ENCODE results near the gene TNIP3. TPM values are rescaled to one million over a fixed set of nuclear protein-coding genes. Genes with fewer than 3 reads are reported as not detected.
A peak's percentile ranks its signal among the peaks of the same experiment; 100 is the strongest.
"Not testable (repeated sequence)": the region's sequence is repeated elsewhere in the genome, so short reads cannot be mapped to it uniquely, and the experiment has no call there.

Gene TNIP3
- total RNA-seq, 1 experiment from 2014 or later = not detected

DNA sequence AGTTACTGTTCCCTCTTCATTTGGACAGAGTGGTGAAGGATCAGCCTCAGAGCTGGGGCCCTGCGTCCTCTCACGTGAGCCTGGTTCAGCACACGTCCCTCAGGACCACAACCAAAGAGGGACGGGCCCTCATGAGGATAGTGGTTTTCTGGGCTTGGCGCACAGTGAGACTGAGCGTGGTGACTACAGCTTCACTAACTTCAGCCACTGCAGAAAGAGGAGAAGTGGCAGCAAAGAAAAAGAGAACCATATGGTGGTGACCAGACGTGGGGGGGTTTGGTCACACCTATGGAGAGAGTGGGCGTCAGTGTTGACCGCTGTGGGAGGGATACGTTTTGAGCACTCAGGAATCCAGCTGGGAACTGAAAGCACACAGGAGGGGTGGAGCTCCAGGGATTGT, 21.8 kb upstream of the TNIP3 start:
- no peak for DNase-seq
- Histone ChIP-seq H3K36me3 (no peaks in the 10 kb centered on the region), H3K27me3 (no peaks in the 10 kb centered on the region; the same call in 1 of the 2 replicates)

GRCh38 chr4:121183989-121184388, 19.9 kb upstream of the TNIP3 start:
- Histone ChIP-seq H3K27me3 (no peaks in the 10 kb centered on the region; the same call in 1 of the 2 replicates), H3K4me3 (no peak overlapping the region), H3K9me3 (no peaks in the 10 kb centered on the region), H3K36me3 (no peaks in the 10 kb centered on the region)
- DNase-seq = no peak

More for the DNA sequence above, 21.8 kb upstream of the TNIP3 start:
- Histone ChIP-seq H3K4me3 (no peak overlapping the region), H3K9me3 (no peaks in the 10 kb centered on the region)

DNA sequence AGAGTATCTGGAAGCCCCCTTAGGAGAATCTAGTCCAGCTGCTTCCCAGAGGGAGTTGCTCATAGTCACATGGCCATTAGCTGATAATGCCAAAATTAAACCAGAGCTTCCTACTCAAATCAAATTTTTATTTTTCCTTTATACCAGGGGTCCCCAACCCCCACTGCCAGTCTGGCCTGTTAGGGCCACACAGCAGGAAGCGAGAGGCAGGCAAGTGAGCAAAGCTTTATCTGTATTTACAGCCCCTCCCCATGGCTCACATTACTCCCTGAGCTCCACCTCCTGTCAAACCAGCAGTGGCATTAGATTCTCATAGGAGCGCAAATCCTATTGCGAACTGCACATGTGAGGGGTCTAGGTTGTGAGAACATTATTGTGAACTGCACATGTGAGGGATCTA, 19.2 kb upstream of the TNIP3 start:
- H3K27me3 ChIP-seq = no peaks in the 10 kb centered on the region; the same call in 1 of the 2 replicates
- no peak for DNase-seq
- no peaks in the 10 kb centered on the region for H3K36me3 ChIP-seq
- H3K9me3 ChIP-seq = no peaks in the 10 kb centered on the region
- no peak overlapping the region for H3K4me3 ChIP-seq

DNA sequence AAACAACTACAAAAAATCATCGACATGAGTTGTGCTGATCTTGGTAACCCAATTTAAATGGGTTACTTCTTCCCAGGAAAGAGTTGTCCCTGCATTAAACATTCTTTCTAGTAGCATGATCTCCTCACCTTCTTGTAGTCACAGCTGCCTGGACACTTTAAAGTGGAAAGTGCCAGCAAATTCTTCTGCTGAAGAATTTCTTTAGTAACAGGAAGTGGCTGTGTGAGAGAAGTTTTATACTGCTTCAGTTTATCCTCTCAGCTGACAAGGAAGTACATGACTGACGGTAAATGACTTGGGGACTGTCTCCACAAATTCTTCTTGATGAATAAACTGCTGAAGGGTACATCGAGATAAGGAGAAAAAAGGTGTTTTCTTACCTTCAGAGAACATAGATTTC, 18.2 kb upstream of the TNIP3 start:
- no peaks in the 10 kb centered on the region for H3K27me3 ChIP-seq
- DNase-seq = no peak
- H3K4me3 ChIP-seq = no peak overlapping the region
- H3K9me3 ChIP-seq = no peaks in the 10 kb centered on the region
- H3K36me3 ChIP-seq = no peaks in the 10 kb centered on the region

DNA sequence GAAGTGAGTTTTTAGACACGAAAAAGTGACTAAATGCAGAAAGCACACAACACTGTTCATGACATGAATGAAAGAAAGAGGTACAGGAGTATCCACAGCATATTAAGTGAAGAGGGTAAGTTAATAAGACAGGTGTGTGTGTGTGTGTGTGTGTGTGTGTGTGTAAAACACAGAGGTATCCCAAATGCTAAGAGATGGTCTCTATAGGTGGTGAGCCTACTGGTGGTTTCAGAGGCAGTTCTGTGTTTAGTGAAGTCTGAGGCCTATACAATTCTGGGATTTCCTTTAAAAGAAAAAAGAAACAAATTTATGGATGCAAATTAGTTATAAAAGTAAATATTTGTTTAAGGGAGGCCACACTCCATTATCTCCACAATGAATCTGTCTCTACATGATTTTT, 17.4 kb upstream of the TNIP3 start:
- Histone ChIP-seq H3K36me3 (no peaks in the 10 kb centered on the region), H3K9me3 (no peaks in the 10 kb centered on the region), H3K27me3 (no peaks in the 10 kb centered on the region), H3K4me3 (no peak overlapping the region)
- DNase-seq = no peak

GRCh38 chr4:121180558-121180957, 16.4 kb upstream of the TNIP3 start:
- Histone ChIP-seq H3K27me3 (no peaks in the 10 kb centered on the region), H3K36me3 (no peaks in the 10 kb centered on the region), H3K4me3 (no peak overlapping the region), H3K9me3 (no peaks in the 10 kb centered on the region)
- DNase-seq = no peak

- DNase-seq = no peak
- H3K27me3 ChIP-seq = no peaks in the 10 kb centered on the region
- H3K9me3 ChIP-seq = no peaks in the 10 kb centered on the region
- H3K4me3 ChIP-seq = no peak overlapping the region
- no peaks in the 10 kb centered on the region for H3K36me3 ChIP-seq
Observed at GRCh38 chr4:121177246-121178137, 13.4 kb upstream of the TNIP3 start.

- no peaks in the 10 kb centered on the region for H3K36me3 ChIP-seq
- no peaks in the 10 kb centered on the region for H3K9me3 ChIP-seq
- no peaks in the 10 kb centered on the region for H3K27me3 ChIP-seq
- H3K4me3 ChIP-seq = no peak overlapping the region
- DNase-seq = no peak
Observed at GRCh38 chr4:121176082-121176934, 12.2 kb upstream of the TNIP3 start.

GRCh38 chr4:121171477-121171876, 7.4 kb upstream of the TNIP3 start:
- not testable (repeated sequence) for H3K36me3 ChIP-seq, H3K9me3 ChIP-seq, H3K4me3 ChIP-seq, DNase-seq, H3K27me3 ChIP-seq

- no peak for DNase-seq
- Histone ChIP-seq H3K27me3 (no peaks in the 10 kb centered on the region), H3K36me3 (no peaks in the 10 kb centered on the region), H3K4me3 (no peak overlapping the region), H3K9me3 (no peaks in the 10 kb centered on the region)
Observed at GRCh38 chr4:121168446-121169281, 4.5 kb upstream of the TNIP3 start.

DNA sequence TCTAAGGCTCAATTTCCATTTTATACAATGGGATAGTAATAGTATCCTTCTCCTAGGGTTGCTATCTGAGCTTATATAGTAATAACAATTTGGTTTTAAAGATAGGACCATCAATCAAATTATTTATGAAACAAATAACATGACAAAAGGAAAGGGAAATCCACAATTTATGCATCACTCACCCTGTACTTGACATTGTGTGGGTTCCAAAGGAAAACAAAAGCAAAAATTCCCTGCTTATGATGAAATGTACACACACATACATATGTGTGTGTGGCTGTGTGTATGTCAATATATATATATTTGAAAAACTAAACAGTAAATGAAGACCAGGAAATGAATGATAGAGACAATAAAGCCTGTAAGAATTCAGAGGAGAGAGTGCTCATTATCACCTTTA, 2.9 kb upstream of the TNIP3 start:
- Histone ChIP-seq H3K36me3 (no peaks in the 10 kb centered on the region), H3K27me3 (no peaks in the 10 kb centered on the region), H3K9me3 (no peaks in the 10 kb centered on the region), H3K4me3 (no peak overlapping the region)
- DNase-seq = no peak

GRCh38 chr4:121165206-121165605, 1.1 kb upstream of the TNIP3 start:
- no peak overlapping the region for H3K4me3 ChIP-seq
- H3K36me3 ChIP-seq = no peaks in the 10 kb centered on the region
- H3K27me3 ChIP-seq = no peaks in the 10 kb centered on the region
- no peaks in the 10 kb centered on the region for H3K9me3 ChIP-seq
- DNase-seq = no peak

- Histone ChIP-seq H3K9me3 (no peaks in the 10 kb centered on the region), H3K27me3 (no peaks in the 10 kb centered on the region; the same call in 1 of the 2 replicates), H3K36me3 (no peaks in the 10 kb centered on the region), H3K4me3 (peak overlapping the region; percentile 42)
- DNase-seq = peak; percentile 12
Observed at GRCh38 chr4:121156822-121157769, 7.0 kb downstream of the TNIP3 start.

- peak; percentile 19 for DNase-seq
- Histone ChIP-seq H3K4me3 (peak overlapping the region; percentile 42; the same call in 1 of the 2 replicates), H3K9me3 (no peaks in the 10 kb centered on the region), H3K36me3 (no peaks in the 10 kb centered on the region), H3K27me3 (no peaks in the 10 kb centered on the region; the same call in 1 of the 2 replicates)
Observed at GRCh38 chr4:121155893-121156292, 8.2 kb downstream of the TNIP3 start.

GRCh38 chr4:121154103-121154515, 10.0 kb downstream of the TNIP3 start:
- H3K36me3 ChIP-seq = no peaks in the 10 kb centered on the region
- no peaks in the 10 kb centered on the region for H3K27me3 ChIP-seq
- DNase-seq = no peak
- no peak overlapping the region for H3K4me3 ChIP-seq
- no peaks in the 10 kb centered on the region for H3K9me3 ChIP-seq

DNA sequence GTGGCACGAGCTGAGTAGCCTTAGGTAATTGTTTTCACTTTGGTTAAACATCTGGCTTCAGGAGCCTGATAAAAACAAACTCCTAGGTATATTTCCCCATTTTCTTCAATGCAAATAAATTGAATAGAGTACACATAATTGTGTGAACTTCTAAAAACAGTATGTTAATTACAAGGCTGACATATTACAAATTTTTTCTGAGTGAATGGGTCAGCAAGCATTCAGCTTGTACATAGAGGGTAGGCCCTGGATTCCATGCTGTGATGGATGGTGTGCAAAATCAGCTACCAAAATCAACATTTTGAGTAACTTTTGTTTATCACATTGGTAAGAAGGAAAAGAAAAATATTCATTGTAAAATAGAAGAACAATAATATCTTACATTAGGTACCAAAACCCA, 12.2 kb downstream of the TNIP3 start:
- H3K9me3 ChIP-seq = no peaks in the 10 kb centered on the region
- no peaks in the 10 kb centered on the region for H3K36me3 ChIP-seq
- no peak for DNase-seq
- no peaks in the 10 kb centered on the region for H3K27me3 ChIP-seq
- H3K4me3 ChIP-seq = no peak overlapping the region

Data from MG63 (cell line).